Pancreas (tissue), 10 donors: ENCODE measurements around the gene ID2. TPM values are rescaled to one million over a fixed set of nuclear protein-coding genes. Genes with fewer than 3 reads are reported as not detected.

Experiments
- ATAC-seq, 4 donors: fragments of 200-7000 bp; cut with Tn5 transposase; one replicate each; pipeline versions ENCODE4 v1.8.0 to v1.9.1; 2020; ENCODE audit warnings: mild to moderate bottlenecking in 4 of 4, moderate library complexity in 4 of 4
- DNase-seq, 6 donors: peaks; one replicate each; pipeline ENCODE4 v3.0.0-alpha.2; 2020
- FAIRE-seq: peaks from 2 replicates; lab custom pipeline; 2012; peaks lifted over from hg19 to GRCh38; lab: Jason Lieb, UNC
- H3K27ac ChIP-seq, 4 donors: fragments of 200-600 bp; sonication (generic); 1 replicate in 3 of 4; 2 replicates in 1 of 4; pipeline versions ENCODE4 v1.5.0 to v1.8.0; 2020
- H3K27me3 ChIP-seq, 4 donors: fragments of 200-600 bp; one replicate each; pipeline ENCODE4 v1.8.0; 2021
- H3K36me3 ChIP-seq, 3 donors: fragments of 200-600 bp; sonication (generic) in 1 of 3; one replicate each; pipeline versions ENCODE4 v1.5.0 to v1.8.0; 2020 to 2021
- H3K4me1 ChIP-seq, 3 donors: fragments of 200-600 bp; one replicate each; pipeline ENCODE4 v1.8.0; 2021
- H3K4me3 ChIP-seq, 4 donors: fragments of 200-600 bp; sonication (generic) in 2 of 4; one replicate each; pipeline versions ENCODE4 v1.5.0 to v1.8.0; 2020 to 2021
- H3K9me3 ChIP-seq, 4 donors: fragments of 200-600 bp; one replicate each; pipeline ENCODE4 v1.8.0; 2021
- whole genome bisulfite sequencing, 2 donors: extraction: QIAGEN DNeasy Blood & Tissue Kit; methylation state at CpG; one replicate each; pipeline ENCODE4 v1.1.7; 2013; 5-methylcytosine and 5-hydroxymethylcytosine counted together
- intact Hi-C, 3 donors: fragments of 100-400 bp; cut with DNase I; formaldehyde crosslinking; loops; one replicate each; pipeline versions ENCODE4 v1.11.1 to v1.14.2; 2022
- polyA plus RNA-seq, 2 donors: library from polyadenylated mRNA; stranded (reverse); fragments of 200-250 nt; gene quantifications; one replicate each; pipeline ENCODE4 v1.2.3, GENCODE V29; 2013
- total RNA-seq, 6 donors: library from RNA; stranded (reverse); fragmentation: NEBNext Ultra II Directional in 4 of 6; extraction: Animal tissue kit (Norgen Biotek cat#: 25700) in 4 of 6; gene quantifications; one replicate each; pipeline versions ENCODE4 v1.2.1 to v1.2.4, GENCODE V29; 2021 to 2023
- TF ChIP-seq, protein P1 (sequence below), 4 donors: fragments of 200-600 bp; sonication (generic) in 3 of 4; IDR thresholded peaks; one replicate each; pipeline versions ENCODE4 v1.5.0 to v1.8.0; 2021; ENCODE audit warnings: antibody characterized with exemption in 4 of 4
- donor health status: healthy with polysubstance abuse.
- donor health status: DM: no; HTN: no; CAD: no; lungs with moderate emphysema.
- donor health status: DM: no; HTN: no; CAD: no.
- donor health status: control.
- donor health status: control.
- donor health status: Bipolar disorder and iron deficiency.
- donor health status: DM: yes; HTN: yes; CAD: no.
- donor health status: DM: no; HTN: no; CAD: no.
- donor health status: DM: no; HTN: no; CAD: no.
- donor health status: DM: yes; HTN: yes; CAD: no.

The ID2 gene
- total and polyA plus RNA-seq, 8 donors = 19.3 to 135 (median 30.1) TPM

DNA sequence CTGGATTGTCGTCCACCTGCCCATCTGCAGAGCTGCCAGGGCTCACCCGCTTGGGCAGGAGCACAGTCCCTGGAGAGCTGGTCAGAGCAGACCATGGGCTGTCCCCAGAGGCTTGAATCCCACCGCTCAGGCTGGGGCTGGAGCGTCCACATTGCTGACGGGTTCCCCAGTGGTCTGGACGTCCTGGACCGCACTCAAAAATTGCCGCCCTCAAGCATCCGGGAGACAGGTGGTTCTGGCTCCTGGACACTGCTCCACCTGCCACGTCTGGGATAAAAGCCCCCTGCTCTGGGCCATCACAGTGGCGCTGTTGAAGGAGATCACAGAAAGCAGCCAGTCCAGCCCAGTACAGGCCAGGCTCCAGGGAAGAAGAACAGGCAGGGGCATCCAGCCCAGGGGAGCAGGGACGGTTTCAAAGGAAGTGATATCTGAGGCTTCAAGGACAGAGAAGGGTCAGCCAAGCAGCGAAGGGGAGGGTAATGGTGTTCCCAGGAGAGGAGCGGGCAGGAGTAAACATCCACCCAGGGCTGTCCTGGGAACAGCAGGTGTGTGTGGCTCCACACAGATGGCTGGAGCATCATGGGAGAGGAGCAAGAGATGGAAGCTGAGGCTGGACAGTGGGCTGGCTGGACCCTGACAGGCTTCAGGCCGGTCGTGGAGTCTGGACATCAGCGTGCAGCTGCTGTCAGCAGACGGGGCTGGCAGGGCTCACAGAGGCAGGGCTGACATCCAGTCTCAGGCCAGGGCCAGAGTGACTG, 21.9 kb upstream of the ID2 start:
- Histone ChIP-seq H3K4me3 (no peak overlapping the region), H3K27me3 (no peaks in the 10 kb centered on the region), H3K9me3 (no peaks in the 10 kb centered on the region), H3K4me1 (no peaks in the 10 kb centered on the region), H3K36me3 (no peaks in the 10 kb centered on the region), H3K27ac (no peak overlapping the region)
- DNase-seq (no peak), ATAC-seq (no peak), FAIRE-seq (no peak)
- 75 to 79% methylated on average over 18 of the region's 18 CpGs for WGBS, 2 donors
- intact Hi-C loops = no loop called here
- TF ChIP-seq, protein P1, sequence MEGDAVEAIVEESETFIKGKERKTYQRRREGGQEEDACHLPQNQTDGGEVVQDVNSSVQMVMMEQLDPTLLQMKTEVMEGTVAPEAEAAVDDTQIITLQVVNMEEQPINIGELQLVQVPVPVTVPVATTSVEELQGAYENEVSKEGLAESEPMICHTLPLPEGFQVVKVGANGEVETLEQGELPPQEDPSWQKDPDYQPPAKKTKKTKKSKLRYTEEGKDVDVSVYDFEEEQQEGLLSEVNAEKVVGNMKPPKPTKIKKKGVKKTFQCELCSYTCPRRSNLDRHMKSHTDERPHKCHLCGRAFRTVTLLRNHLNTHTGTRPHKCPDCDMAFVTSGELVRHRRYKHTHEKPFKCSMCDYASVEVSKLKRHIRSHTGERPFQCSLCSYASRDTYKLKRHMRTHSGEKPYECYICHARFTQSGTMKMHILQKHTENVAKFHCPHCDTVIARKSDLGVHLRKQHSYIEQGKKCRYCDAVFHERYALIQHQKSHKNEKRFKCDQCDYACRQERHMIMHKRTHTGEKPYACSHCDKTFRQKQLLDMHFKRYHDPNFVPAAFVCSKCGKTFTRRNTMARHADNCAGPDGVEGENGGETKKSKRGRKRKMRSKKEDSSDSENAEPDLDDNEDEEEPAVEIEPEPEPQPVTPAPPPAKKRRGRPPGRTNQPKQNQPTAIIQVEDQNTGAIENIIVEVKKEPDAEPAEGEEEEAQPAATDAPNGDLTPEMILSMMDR (IDR thresholded peaks at IDR 0.05) = no peak

DNA sequence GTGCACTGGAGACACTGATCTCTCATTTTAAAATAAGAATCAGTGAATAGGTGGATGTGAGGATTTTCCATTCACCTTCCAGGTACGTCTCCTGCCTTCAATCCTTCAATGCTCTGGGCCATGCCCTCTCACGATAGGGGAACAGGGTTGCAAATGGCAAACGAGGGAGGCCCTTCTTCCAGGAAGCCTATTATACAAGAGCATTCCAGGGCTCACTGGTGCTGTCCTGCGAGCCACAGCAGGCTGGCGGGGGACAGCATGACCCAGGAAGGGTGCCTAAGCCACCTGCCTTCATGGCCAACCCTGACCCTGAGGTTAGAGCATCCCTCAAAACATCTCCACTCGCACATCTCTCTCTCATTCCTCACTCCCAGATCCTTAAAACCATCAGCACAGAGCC, 20.6 kb upstream of the ID2 start:
- H3K9me3 ChIP-seq = no peaks in the 10 kb centered on the region
- 83 to 90% methylated on average over 6 of the region's 6 CpGs for WGBS, 2 donors
- H3K27ac ChIP-seq = no peak overlapping the region
- no peaks in the 10 kb centered on the region for H3K27me3 ChIP-seq
- H3K4me1 ChIP-seq = no peaks in the 10 kb centered on the region
- H3K4me3 ChIP-seq = no peak overlapping the region
- DNase-seq (no peak), ATAC-seq (no peak), FAIRE-seq (no peak)
- no peaks in the 10 kb centered on the region for H3K36me3 ChIP-seq
- TF ChIP-seq, protein P1 (IDR thresholded peaks at IDR 0.05) = no peak
- intact Hi-C loops = no loop called here

DNA sequence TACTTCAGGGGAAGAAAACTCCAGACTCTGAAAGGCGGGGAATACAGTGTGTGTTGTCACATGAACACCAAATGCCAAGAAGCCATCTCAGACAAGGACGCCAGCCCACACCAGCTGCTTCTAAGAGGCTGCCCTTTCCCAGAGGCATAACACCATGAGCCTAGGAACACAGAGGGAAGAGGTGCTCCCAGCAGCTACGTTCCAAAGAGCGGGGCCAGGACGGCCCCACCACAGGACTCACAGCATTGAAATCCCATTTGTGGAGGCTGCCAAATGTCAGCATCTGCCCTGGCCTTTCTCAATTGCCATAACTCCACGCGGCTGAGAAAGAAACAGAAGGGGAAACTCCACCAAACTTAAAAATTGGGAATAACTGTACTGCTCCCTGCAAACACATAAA, 20.1 kb upstream of the ID2 start:
- TF ChIP-seq, protein P1 (IDR thresholded peaks at IDR 0.05) = no peak
- Histone ChIP-seq H3K4me3 (no peak overlapping the region), H3K4me1 (no peaks in the 10 kb centered on the region), H3K9me3 (no peaks in the 10 kb centered on the region), H3K36me3 (no peaks in the 10 kb centered on the region), H3K27me3 (no peaks in the 10 kb centered on the region), H3K27ac (no peak overlapping the region)
- DNase-seq (no peak), ATAC-seq (peak in 1 of 4 donors; percentile 18), FAIRE-seq (no peak)
- intact Hi-C loops = no loop called here
- 75 to 82% methylated on average over 7 of the region's 7 CpGs for WGBS, 2 donors

- DNase-seq = peak in 1 of 6 donors; percentile 13
- Histone ChIP-seq H3K36me3 (no peaks in the 10 kb centered on the region), H3K9me3 (no peaks in the 10 kb centered on the region), H3K4me1 (no peaks in the 10 kb centered on the region), H3K4me3 (no peak overlapping the region), H3K27me3 (no peaks in the 10 kb centered on the region), H3K27ac (no peak overlapping the region)
- peak in 2 of 4 donors; percentile 19 to 31 for ATAC-seq
- TF ChIP-seq, protein P1 (IDR thresholded peaks at IDR 0.05) = no peak
- intact Hi-C loops = no loop called here
- WGBS, 2 donors = 76 to 82% methylated on average over 10 of the region's 10 CpGs
- no peak for FAIRE-seq
Measured at GRCh38 chr2:8662239-8662879, 19.5 kb upstream of the ID2 start.

DNA sequence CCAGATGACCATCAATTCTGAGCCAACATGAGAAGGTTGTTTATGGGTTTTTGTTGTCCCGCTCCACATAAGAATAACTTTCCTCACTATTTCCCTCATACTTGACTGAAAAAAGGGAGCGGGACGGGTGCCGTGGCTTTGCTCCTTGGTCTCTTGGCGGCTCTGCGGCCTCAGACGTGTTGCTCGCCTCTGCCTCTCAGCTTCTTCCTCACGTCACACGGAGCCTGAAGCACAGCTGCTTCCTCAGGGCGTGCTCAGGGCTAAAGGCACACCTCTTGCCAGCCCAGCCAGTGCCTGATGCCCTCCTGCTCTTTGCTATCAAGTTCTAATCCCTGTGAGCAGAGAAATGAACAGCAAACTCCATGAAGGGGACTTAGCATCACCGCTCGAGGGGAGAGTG, 17.9 kb upstream of the ID2 start:
- H3K27ac ChIP-seq = no peak overlapping the region
- TF ChIP-seq, protein P1 (IDR thresholded peaks at IDR 0.05) = no peak
- no peak for ATAC-seq
- peak in 1 of 6 donors; percentile 18 for DNase-seq
- H3K27me3 ChIP-seq = no peaks in the 10 kb centered on the region
- no peaks in the 10 kb centered on the region for H3K4me1 ChIP-seq
- intact Hi-C loops = no loop called here
- H3K4me3 ChIP-seq = no peak overlapping the region
- no peak for FAIRE-seq
- H3K9me3 ChIP-seq = no peaks in the 10 kb centered on the region
- H3K36me3 ChIP-seq = no peaks in the 10 kb centered on the region
- WGBS, 2 donors = 83 to 85% methylated on average over 13 of the region's 13 CpGs
